Medulla oblongata (tissue), 1 donor: ENCODE results near the gene SDHC.
"Not testable (repeated sequence)": the region's sequence is repeated elsewhere in the genome, so short reads cannot be mapped to it uniquely, and the experiment has no call there.

ENCODE experiments used
- DNase-seq: peaks from one replicate; pipeline ENCODE4 v3.0.0-alpha.2; 2015; ENCODE audit errors: extremely low spot score

The SDHC gene

DNA sequence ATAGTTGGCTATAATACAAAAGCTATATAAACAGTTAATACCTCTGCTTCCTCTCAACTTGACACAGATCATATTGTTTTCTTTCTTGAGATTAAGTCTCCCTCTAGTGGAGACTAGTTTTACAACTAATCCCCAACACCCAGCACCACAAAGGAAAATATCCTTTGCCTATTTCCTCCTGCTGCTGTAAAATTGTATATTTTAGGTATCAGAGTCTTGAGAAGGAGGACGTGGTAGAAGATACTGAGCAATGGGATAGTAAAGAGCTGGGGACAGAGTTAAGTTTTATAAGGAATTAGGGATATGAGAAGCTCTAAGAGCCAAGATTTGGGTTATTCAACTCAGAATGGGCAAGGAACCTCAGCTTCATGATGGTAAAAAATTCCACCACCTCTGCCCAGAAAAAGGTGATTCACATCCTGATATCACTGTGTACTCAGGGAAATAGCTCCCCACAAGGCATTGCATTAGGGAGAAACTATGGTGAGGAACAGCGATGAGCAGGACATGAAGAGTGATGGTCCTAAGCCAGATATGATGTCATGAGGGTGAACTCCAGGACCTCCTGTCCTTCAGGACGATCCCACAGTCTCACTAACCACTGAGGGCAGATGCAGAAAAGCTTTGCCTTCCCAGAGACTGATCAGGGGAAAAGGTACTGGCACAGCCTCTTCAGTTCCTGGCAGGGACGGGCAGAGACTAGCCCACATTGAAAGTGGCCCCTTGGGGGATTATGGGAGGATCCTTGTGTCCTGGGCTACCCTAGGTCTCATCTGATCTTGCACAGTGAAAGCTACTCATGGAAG, 68.2 kb downstream of the SDHC start:
- DNase-seq: peak; percentile 82

GRCh38 chr1:161388639-161389038, 74.5 kb downstream of the SDHC start:
- DNase-seq: no peak

DNA sequence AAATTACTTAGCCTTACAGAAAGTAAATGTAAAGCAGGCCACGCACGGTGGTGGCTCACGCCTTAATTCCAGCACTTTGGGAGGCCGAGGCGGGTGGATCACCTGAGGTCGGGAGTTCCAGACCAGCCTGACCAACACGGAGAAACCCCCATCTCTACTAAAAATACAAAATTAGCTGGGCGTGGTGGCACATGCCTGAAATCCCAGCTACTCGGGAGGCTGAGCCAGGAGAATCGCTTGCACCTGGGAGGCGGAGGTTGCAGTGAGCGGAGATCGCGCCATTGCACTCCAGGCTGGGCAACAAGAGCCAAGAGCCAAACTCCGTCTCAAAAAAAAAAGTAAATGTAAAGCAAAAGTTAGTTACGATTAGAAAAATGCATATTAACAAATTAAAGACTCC, 75.0 kb downstream of the SDHC start:
- DNase-seq: not testable (repeated sequence)

GRCh38 chr1:161389691-161390558, 75.7 kb downstream of the SDHC start:
- peak; percentile 98 for DNase-seq

GRCh38 chr1:161390559-161390858, 76.3 kb downstream of the SDHC start:
- no peak for DNase-seq

DNA sequence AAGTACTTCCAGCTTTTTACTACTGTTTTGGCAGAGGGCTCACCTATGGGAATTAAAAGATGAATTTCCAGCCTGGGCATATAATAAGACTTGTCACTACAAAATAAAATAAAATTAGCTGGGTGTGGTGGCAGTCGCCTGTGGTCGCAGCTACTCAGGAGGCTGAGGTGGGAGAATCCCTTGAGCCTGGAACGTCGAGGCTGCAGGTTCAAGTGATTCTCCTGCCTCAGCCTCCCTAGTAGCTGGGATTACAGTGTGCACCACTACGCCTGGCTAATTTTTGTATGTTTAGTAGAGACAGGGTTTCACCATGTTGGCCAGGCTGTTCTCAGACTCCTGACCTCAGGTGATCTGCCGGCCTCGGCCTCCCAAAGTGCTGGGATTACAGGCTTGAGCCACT, 77.0 kb downstream of the SDHC start:
- DNase-seq: not testable (repeated sequence)

DNA sequence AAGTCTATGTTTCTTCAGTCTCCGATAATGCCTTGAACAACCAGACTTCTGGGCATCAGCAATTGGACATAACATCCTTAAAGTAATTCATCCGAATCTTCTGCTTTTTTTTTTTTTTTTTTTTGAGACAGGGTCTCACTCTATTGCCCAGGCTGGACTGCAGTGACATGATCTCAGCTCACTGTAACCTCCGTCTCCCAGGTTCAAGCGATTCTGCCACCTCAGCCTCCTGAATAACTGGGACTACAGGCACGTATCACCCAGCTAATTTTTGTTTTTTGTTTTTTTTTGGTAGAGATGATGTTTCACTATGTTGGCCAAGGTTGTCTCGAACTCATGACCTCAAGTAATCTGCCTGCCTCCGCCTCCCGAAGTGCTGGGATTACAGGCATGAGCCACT, 77.4 kb downstream of the SDHC start:
- DNase-seq: no peak

DNA sequence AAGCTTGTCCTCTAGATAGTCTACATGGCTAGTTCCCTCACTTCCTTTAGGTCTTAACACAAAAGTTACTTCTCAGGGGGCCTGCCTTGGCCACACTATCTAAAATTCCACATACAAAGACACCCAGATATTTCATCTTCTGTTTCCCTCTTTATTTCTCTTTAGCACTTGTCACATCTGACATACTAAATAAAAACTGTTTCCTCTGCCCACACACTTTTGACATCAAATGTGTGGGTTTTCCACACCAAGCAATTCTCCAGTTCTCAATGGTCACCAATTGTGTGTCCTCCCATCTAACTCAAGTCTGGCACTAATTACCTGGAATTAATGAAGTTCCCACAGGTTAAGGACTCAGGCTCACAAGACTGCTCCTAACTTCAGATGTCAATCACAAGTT, 79.0 kb downstream of the SDHC start:
- no peak for DNase-seq

- DNase-seq: not testable (repeated sequence)
Measured at GRCh38 chr1:161397038-161397437, 82.9 kb downstream of the SDHC start.

DNA sequence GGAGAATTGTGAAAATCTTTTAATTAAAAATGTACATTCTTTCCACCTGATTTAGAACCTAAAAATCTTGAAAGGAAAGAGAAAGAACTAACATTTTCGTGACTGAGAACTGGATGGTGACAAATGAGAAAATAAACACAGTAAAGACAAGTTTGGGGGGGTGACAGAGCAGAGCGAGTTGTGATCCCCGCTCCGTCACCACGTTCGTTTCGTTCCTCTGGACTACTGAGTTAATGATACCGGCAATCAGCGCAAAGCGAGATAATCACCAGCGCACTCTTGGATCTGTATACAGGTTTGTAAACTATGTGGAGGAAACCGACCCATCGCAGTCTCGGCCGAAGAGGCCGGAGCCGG, 84.7 kb downstream of the SDHC start:
- DNase-seq: no peak

DNA sequence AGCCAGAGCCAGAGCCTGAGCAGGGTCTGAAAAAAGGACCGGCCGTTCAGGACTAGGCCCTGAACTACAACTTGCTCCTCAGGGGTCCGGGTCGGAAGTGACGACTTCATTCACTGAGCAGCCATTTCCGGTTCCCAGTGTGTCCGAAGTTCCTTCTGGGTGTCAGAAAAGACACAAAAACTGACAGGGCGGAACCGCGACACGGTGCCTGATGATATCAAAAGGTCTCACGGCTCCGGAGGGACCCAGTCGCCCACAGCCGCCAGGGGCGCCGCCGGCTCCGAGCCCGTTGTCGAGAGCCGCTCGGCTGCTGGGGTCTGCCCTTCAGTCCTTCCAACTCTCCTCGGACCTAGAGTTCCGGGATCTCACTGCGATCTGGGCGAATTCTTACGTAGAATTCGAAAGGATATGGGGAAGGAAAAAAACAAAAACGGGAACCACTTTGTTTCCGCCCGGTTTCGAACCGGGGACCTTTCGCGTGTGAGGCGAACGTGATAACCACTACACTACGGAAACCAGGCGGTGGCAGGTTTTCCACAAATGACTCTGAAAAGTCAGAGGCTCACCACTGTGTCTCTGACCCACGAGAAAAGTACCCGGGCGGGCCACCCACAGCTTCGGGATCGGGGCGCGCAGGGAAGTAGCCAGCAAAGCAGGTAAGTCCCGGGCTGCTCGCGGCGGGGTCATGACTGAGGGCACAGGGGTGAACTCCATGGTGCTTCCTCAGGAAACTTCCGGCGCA, 85.2 kb downstream of the SDHC start:
- peak; percentile 96 for DNase-seq

DNA sequence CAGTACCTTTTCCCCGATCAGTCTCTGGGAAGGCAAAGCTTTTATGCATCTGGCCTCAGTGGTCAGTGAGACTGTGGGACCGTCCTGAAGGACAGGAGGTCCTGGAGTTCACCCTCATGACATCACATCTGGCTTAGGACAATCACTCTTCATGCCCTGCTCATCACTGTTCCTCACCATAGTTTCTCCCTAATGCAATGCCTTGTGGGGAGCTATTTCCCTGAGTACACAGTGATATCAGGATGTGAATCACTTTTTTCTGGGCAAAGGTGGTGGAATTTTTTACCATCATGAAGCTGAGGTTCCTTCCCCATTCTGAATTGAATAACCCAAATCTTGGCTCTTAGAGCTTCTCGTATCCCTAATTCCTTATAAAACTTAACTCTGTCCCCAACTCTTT, 88.3 kb downstream of the SDHC start:
- no peak for DNase-seq

- no peak for DNase-seq
Measured at GRCh38 chr1:161404051-161404597, 89.9 kb downstream of the SDHC start.

- not testable (repeated sequence) for DNase-seq
Measured at GRCh38 chr1:161406551-161406950, 92.4 kb downstream of the SDHC start.

GRCh38 chr1:161407451-161407985, 93.3 kb downstream of the SDHC start:
- no peak for DNase-seq

GRCh38 chr1:161408429-161409052, 94.4 kb downstream of the SDHC start:
- no peak for DNase-seq

DNA sequence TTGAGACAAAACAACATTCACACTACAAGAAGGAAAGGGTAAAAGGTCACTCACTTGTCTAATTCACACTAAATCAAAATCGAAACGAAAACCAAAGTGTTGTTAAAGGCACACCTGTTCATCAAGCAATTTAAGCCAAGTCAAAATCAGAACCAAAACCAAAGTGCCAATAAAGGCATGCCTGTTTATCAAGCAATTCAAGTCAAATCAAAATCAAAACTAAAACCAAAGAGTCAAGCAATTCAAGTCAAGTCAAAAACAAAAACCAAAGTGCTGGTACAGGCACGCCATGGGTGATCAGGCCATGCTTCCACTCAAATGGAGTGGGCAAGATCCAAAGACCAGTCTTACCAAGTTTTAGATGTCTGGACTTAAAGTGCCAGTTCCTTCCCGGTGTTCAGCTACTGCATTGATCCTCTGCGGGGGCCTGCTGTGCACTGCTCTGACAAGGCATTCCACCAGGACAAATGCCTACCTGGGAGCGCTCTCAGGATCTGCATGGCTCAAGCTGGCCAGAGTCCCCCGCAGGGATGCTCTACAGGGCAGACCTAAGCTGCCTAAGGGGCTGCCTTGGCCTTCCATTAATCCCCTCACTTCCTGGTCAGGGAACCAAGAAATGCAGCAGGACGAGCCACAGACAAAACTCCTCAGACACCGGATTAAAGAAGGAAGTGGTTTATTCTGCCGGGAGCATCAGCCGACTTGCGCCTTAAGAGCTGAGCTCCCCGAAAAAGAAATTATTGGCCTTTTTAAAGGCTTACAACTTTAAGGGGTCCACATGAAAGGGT, 95.9 kb downstream of the SDHC start:
- DNase-seq: not testable (repeated sequence)

- not testable (repeated sequence) for DNase-seq
Measured at GRCh38 chr1:161410636-161410970, 96.4 kb downstream of the SDHC start.
